GM21526 (cell line): ENCODE measurements around the gene DCAF6.

ENCODE experiments used
- ATAC-seq: cut with Tn5 transposase; IDR thresholded peaks from one replicate; pipeline ENCODE4 v1.9.1; 2021; ENCODE audit warnings: moderate library complexity; ENCODE audit not compliant: unreplicated experiment, low FRiP score

The DCAF6 gene

DNA sequence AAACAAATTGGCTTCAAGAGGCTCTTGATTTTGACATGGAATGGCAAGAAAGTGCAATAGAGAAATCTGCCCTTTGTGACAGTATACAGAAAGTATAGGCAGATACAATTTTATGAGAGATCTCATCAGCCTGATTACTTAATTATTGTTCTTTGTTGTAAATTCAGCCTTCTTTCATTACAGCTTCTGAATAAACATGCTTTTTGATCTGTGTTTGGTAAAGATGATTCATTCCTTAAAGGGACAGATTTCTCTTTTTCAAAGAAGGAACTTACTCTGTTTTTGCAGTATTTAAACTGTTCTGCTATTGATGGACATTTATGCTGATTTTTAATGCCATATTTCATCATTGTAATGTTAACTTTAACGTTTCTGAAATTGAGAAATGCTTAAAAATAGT is 14.1 kb downstream of the DCAF6 start:
- ATAC-seq, result no peak

DNA sequence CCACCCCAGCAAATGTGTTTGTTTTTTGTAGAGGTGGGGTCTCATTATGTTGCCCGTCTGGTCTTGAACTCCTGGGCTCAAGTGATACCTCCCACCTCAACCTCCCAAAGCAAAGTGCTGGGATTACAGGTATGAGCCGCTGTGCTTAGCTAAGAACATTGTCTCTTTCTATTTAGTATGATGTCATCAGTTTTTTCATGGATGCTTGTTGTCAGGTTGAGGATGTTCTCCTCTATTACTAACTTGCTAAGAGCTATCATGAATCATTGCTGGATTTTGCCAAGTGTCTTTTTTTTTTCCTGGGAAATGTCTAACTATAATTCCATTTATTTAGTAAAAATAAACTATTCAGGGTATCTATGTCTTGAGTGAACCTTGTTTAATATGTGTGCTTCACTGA is 19.4 kb downstream of the DCAF6 start:
- ATAC-seq, result no peak

DNA sequence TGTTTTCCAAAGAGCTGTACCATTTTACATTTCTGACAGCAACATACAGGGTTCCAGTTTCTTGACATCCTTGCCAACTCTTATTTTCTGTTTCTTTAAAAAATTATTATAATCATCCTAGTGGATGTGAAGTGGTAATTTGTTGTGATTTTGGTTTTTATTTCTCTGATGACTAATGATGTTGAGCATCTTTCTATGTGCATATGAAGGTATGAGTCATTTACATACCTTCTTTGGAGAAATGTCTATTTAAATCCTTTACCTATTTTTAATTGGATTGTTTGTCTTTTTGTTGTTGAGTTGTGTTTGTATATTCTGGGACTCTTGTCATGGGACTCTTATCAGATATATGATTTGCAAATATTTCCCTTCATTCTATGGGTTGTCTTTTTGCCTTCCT is 21.2 kb downstream of the DCAF6 start:
- ATAC-seq, result no peak

- ATAC-seq, result no peak
These were observed 28.2 kb downstream of the DCAF6 start for GRCh38 chr1:167964646-167965045.

DNA sequence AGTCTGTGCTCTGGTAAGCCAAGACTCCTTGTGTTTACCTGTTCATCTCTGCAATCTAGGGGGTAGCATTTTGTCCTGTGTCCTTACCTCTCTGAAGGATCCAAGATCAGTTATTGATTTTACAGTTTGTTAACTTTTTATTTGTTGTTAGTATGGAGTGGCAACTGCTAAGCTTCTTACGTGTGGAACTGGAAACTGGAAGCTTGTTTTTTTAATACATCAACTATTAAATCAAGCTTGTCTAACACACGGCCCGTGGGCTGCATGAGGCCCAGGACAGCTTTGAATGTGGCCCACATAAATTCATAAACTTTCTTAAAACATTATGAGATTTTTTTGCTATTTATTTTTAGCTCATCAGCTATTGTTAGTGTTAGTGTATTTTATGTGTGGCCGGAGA is 29.6 kb downstream of the DCAF6 start:
- ATAC-seq, result no peak

DNA sequence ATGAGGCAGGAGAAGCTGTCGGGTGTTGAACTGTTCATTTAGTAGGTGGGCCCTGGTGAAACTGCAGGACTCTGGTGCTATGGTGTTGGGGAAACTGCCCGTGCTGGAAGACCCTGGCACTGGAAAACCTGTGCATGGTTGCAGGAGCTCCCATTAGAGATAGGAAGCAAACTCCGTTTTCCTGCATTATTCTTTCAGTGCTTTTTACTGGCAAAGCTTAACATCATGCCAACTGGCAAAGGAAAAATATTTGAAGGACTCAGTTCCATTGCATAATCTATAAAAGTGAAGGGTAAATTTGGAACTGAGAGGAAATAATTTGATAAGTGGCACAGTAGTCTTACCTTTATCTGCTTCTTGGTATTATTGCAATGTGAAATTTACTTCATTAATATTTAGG is 32.1 kb downstream of the DCAF6 start:
- no peak for ATAC-seq

DNA sequence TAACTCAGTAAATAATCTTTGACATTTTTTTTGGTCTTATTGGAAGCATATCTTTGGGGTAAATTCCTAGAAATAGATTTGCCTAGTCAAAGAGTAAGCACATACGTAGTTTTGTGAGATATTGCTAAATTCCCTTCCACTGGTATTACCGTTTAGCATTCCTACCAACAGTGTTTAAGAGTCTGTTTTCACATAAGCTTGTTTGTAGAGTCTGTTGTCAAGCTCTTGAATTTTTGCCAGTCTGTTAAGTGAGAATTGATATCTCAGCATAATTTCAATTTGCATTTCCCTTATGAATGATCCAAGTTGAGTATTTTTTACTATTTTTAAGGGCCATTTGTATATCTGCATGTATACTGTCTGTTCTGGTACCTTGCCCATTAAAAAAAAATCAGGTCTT is 37.3 kb downstream of the DCAF6 start:
- no peak for ATAC-seq

DNA sequence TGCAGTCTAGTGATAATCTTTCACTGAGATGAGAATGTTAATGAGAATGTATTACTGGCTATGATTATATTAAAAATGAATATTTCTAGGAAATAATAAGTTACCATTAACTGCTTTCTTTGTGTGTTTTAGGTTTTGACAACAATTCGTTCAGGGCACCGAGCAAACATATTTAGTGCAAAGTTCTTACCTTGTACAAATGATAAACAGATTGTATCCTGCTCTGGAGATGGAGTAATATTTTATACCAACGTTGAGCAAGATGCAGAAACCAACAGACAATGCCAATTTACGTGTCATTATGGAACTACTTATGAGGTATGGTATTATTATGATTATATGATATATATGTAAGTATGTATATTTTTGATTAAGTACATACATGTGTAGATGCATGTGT is 38.2 kb downstream of the DCAF6 start:
- ATAC-seq, result no peak

DNA sequence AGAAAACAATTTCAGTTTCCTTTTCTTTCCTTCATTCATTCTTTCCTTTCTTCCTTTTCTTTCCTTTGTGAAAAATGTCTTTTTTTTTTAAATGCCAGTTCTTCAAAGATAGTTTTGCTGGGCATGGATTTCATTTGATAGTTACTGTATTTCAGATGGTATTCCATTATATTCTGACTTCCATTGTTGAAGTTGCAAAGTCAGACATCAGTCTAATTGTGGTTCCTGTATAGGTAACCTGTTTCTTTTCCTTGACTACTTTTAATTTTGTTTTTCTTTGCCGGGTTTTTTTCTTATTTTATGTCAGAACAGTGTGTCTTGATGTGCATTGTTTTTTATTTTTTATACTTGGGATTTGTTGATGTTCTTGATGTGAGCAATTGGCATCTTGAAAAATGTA is 40.8 kb downstream of the DCAF6 start:
- no peak for ATAC-seq

DNA sequence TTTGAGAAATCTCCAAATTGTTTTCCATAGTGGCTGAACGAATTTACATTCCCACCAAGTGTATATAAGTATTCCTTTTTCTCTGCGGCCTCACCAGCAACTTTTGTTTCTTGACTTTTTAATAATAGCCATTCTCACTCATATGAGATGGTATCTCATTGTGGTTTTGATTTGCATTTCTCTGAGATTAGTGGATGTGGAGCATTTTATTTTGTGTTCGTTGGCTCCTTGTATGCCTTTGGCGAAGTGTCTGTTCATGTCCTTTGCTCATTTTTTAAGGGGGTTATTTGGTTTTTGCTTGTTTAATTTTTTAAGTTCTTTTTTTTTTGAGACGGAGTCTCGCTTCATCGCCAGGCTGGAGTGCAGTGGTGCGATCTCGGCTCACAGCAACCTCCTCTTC is 45.5 kb downstream of the DCAF6 start:
- no peak for ATAC-seq

GRCh38 chr1:167983797-167984420 is 47.4 kb downstream of the DCAF6 start:
- ATAC-seq, result no peak

DNA sequence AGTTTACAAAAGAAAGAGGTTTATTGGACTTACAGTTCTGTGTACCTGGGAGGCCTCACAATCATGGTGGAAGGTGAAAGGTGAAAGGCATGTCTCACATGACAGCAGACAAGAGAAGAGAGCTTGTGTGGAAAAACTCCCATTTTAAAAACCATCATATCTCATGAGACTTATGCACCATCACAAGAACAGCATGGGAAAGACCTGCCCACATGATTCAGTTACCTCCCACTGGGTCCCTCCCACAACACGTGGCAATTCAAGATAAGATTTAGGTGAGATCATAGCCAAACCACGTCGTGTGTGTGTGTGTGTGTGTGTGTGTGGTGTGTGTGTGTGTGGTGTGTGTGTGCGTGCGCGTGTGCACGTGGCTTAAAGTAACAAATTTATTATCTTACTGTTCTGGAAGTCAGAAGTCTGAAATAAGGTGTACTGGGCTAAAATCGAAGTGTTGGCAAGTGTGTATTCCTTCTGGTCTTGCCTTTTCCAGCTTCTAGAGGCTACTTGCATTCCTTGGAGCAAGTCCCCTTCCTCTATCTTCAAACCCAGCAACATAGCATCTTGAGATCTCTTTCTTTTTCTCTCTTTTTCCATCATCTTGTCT is 48.5 kb downstream of the DCAF6 start:
- no peak for ATAC-seq

- ATAC-seq, result no peak
These were observed 50.7 kb downstream of the DCAF6 start for GRCh38 chr1:167987174-167987573.

- ATAC-seq, result no peak
These were observed 55.1 kb downstream of the DCAF6 start for GRCh38 chr1:167991546-167991945.

GRCh38 chr1:167993720-167994119 is 57.2 kb downstream of the DCAF6 start:
- ATAC-seq, result no peak

GRCh38 chr1:167994560-167994959 is 58.1 kb downstream of the DCAF6 start:
- ATAC-seq, result no peak

GRCh38 chr1:167995038-167995437 is 58.6 kb downstream of the DCAF6 start:
- ATAC-seq, result no peak

DNA sequence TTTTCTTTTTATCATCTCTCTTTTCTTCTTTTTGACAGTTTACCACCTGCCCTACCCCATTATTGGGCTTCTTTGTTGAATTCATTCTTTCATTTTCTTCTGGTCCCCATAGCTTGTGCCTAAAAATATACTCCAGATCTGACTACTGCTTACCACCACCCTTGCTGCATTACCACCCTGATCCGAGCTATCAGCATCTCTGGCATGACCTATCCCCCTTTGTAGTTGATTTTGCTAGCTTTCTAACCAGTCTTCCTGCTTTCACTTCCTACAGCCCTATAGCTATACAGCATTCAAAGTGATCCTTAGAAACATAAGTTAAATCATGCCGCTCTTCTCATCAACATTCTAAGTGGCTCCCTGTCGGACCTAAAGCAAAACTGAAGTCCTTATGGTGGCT is 59.8 kb downstream of the DCAF6 start:
- no peak for ATAC-seq

GRCh38 chr1:167997037-167997575 is 60.6 kb downstream of the DCAF6 start:
- ATAC-seq, result no peak

- ATAC-seq, result no peak
These were observed 63.4 kb downstream of the DCAF6 start for GRCh38 chr1:167999877-168000276.

DNA sequence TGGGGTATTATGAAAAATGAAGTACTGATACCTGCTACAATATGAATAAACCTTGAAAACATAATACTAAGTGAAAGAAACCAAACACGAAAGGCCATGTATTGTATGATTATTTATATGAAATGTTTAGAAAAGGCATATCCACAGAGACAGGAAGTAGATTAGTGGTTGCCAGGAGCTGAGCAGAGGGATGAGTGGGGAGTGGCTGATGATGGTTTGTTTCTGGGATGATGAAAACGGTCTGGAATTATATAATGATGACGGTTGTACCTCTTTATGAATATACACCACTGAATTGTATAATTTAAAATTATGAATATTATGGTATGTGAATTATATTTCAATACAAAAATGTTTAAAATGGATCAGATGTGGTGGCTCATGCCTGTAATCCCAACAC is 64.2 kb downstream of the DCAF6 start:
- ATAC-seq, result no peak

GRCh38 chr1:168001213-168001612 is 64.7 kb downstream of the DCAF6 start:
- ATAC-seq, result no peak
